GM23338 (cell line): ENCODE results near the gene SLC39A10. TPM values are rescaled to one million over a fixed set of nuclear protein-coding genes. Genes with fewer than 3 reads are reported as not detected.

Source experiments
- ATAC-seq: fragments of 200-7000 bp; cut with Tn5 transposase; 3 replicates; pipeline ENCODE4 v1.9.1; 2020
- DNase-seq: peaks from one replicate; pipeline ENCODE4 v3.0.0-alpha.2; 2015; ENCODE audit warnings: low spot score
- H2AFZ ChIP-seq: fragments of 200-600 bp; sonication (generic); 2 replicates; pipeline ENCODE4 v1.8.0; 2016; ENCODE audit warnings: antibody characterized with exemption, mild to moderate bottlenecking, moderate library complexity
- H3F3A ChIP-seq: fragments of 200-600 bp; sonication (generic); replicated peaks from 2 replicates; pipeline ENCODE4 v1.8.0; 2017; ENCODE audit warnings: antibody characterized with exemption, mixed run types, low read depth
- H3K27ac ChIP-seq: fragments of 200-600 bp; sonication (generic); 2 replicates; pipeline ENCODE4 v1.6.1; 2016; ENCODE audit warnings: low read depth
- H3K27me3 ChIP-seq: fragments of 200-600 bp; sonication (generic); 2 replicates; pipeline ENCODE4 v1.8.0; 2016; ENCODE audit warnings: mild to moderate bottlenecking, mixed run types, moderate library complexity; ENCODE audit not compliant: insufficient read depth
- H3K36me3 ChIP-seq: fragments of 200-600 bp; sonication (generic); 2 replicates; pipeline ENCODE4 v1.8.0; 2016; ENCODE audit warnings: mild to moderate bottlenecking; ENCODE audit not compliant: insufficient read depth
- H3K4me1 ChIP-seq: fragments of 200-600 bp; sonication (generic); 2 replicates; pipeline ENCODE4 v1.8.0; 2016; ENCODE audit warnings: mild to moderate bottlenecking, moderate library complexity; ENCODE audit not compliant: insufficient read depth
- H3K4me2 ChIP-seq: fragments of 200-600 bp; sonication (generic); 2 replicates; pipeline ENCODE4 v1.7.1; 2017; ENCODE audit warnings: mixed run types
- H3K4me3 ChIP-seq: fragments of 200-600 bp; sonication (generic); 2 replicates; pipeline ENCODE4 v1.6.1; 2016; ENCODE audit warnings: mixed run types
- H3K79me2 ChIP-seq: fragments of 200-600 bp; sonication (generic); replicated peaks from 2 replicates; pipeline ENCODE4 v1.8.0; 2017; ENCODE audit warnings: mild to moderate bottlenecking; ENCODE audit not compliant: insufficient read depth
- H3K9me2 ChIP-seq: fragments of 200-600 bp; sonication (generic); 2 replicates; pipeline ENCODE4 v1.8.0; 2017; ENCODE audit not compliant: insufficient read depth
- H4K20me1 ChIP-seq: fragments of 200-600 bp; sonication (generic); replicated peaks from 2 replicates; pipeline ENCODE4 v1.8.0; 2017; ENCODE audit warnings: mild to moderate bottlenecking; ENCODE audit not compliant: insufficient read depth
- H3K27ac Mint-ChIP-seq: 2 replicates; pipeline ENCODE4 v1.8.0; 2020; ENCODE audit warnings: inconsistent platforms, mild to moderate bottlenecking, moderate library complexity, mixed read lengths
- H3K27me3 Mint-ChIP-seq: 3 replicates; pipeline ENCODE4 v1.8.0; 2022; ENCODE audit warnings: low read depth, mild to moderate bottlenecking, moderate library complexity, mixed read lengths, inconsistent platforms; ENCODE audit not compliant: insufficient read depth, poor library complexity
- H3K36me3 Mint-ChIP-seq: 3 replicates; pipeline ENCODE4 v1.8.0; 2021; ENCODE audit warnings: low read depth, mild to moderate bottlenecking, inconsistent platforms, moderate library complexity, mixed read lengths
- H3K4me1 Mint-ChIP-seq: 3 replicates; pipeline ENCODE4 v1.8.0; 2020; ENCODE audit warnings: mild to moderate bottlenecking, inconsistent platforms, mixed read lengths
- H3K4me3 Mint-ChIP-seq: 3 replicates; pipeline ENCODE4 v1.8.0; 2021; ENCODE audit warnings: moderate library complexity, mild to moderate bottlenecking, inconsistent platforms, mixed read lengths
- H3K9me3 Mint-ChIP-seq: 3 replicates; pipeline ENCODE4 v1.8.0; 2020; ENCODE audit warnings: moderate library complexity, mild to moderate bottlenecking, inconsistent platforms, mixed read lengths
- EZH2 ChIP-seq: fragments of 200-600 bp; sonication (generic); IDR thresholded peaks from one replicate; pipeline ENCODE4 v1.8.0; 2017; ENCODE audit warnings: antibody characterized with exemption, mild to moderate bottlenecking, low read depth; ENCODE audit not compliant: unreplicated experiment
- EZH2phosphoT487 ChIP-seq: fragments of 200-600 bp; sonication (generic); IDR thresholded peaks from one replicate; pipeline ENCODE4 v1.8.1; 2018; ENCODE audit warnings: antibody characterized with exemption; ENCODE audit not compliant: unreplicated experiment
- JUNB ChIP-seq: IDR thresholded peaks from one replicate; pipeline ENCODE4 v1.6.1; 2016; ENCODE audit warnings: antibody characterized with exemption; ENCODE audit not compliant: unreplicated experiment
- STAT1 ChIP-seq: IDR thresholded peaks from one replicate; pipeline ENCODE4 v1.6.1; 2016; ENCODE audit warnings: antibody characterized with exemption; ENCODE audit not compliant: unreplicated experiment
- ZNF114 ChIP-seq: fragments of 250-450 bp; sonication (Bioruptor Pico); IDR thresholded peaks from 2 replicates; pipeline ENCODE4 v1.5.0; 2020; ENCODE audit warnings: mild to moderate bottlenecking, moderate library complexity
- polyA plus RNA-seq: library from polyadenylated mRNA; unstranded; fragments of >200 nt; fragmentation: Nextera tagmentation; extraction: Ambion mirVana; gene quantifications from 2 replicates; pipeline ENCODE4 v1.2.1, GENCODE V29; 2016
- total RNA-seq: library from RNA; depleted of rRNA; stranded (reverse); fragments of >200 nt; shearing (Covaris generic); gene quantifications from 2 replicates; pipeline ENCODE4 v1.2.3, GENCODE V29; 2014
- TF ChIP-seq, protein P1 (sequence below), 2 experiments: fragments of 200-600 bp in 1 of 2; sonication (generic) in 1 of 2; conservative IDR thresholded peaks; 2 replicates each; pipeline versions ENCODE4 v1.5.1 to v1.6.1; 2016 to 2017; ENCODE audit warnings: antibody characterized with exemption in 2 of 2, low read depth in 2 of 2, mild to moderate bottlenecking in 2 of 2, moderate library complexity in 1 of 2
- TF ChIP-seq, protein P2 (sequence below): IDR thresholded peaks from one replicate; pipeline ENCODE4 v1.6.1; 2018; ENCODE audit warnings: antibody characterized with exemption; ENCODE audit not compliant: unreplicated experiment

Gene SLC39A10
- total and polyA plus RNA-seq, 2 experiments from 2014 or later = 261 to 356 TPM

DNA sequence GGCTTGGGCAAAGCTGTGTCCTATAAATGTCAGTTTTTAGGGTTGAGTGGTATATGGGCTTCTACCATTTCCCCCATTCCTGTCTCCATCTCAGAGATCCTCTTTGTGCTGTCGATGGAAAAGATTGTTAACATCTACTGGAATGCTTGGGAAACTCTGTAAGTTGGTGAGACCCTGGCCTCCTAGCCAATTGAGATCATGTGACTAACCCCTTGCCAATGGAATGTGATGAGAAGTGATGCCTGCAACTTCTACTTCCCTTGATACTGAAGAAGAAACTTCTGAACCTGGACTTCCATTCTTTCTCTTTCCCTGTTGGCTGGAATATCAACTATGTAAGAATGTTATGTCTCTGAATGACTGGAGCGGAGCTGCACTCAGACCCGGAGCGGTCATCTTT lies 14.5 kb downstream of the SLC39A10 start:
- Mint-ChIP-seq H3K9me3 (no peaks in the 10 kb centered on the region), H3K36me3 (peaks cover 9% of the 10 kb centered on the region; the same call in 2 of the 3 replicates), H3K27ac (peak overlapping the region; percentile 64; the same call in 1 of the 2 replicates), H3K27me3 (no peaks in the 10 kb centered on the region), H3K4me3 (no peak overlapping the region), H3K4me1 (peaks cover 20% of the 10 kb centered on the region)
- Histone ChIP-seq H2AFZ (no peak overlapping the region), H3K4me1 (peaks cover 5% of the 10 kb centered on the region), H3K27ac (peak overlapping the region; percentile 48; the same call in 1 of the 2 replicates), H4K20me1 (peaks cover 19% of the 10 kb centered on the region), H3K36me3 (no peaks in the 10 kb centered on the region), H3K4me2 (no peak overlapping the region), H3K4me3 (no peak overlapping the region), H3K9me2 (no peaks in the 10 kb centered on the region), H3K27me3 (no peaks in the 10 kb centered on the region), H3F3A (no peaks in the 10 kb centered on the region), H3K79me2 (peaks cover 98% of the 10 kb centered on the region)
- DNase-seq (peak; percentile 48), ATAC-seq (no peak)
- TF ChIP-seq STAT1 (no peak), EZH2 (no peak)

DNA sequence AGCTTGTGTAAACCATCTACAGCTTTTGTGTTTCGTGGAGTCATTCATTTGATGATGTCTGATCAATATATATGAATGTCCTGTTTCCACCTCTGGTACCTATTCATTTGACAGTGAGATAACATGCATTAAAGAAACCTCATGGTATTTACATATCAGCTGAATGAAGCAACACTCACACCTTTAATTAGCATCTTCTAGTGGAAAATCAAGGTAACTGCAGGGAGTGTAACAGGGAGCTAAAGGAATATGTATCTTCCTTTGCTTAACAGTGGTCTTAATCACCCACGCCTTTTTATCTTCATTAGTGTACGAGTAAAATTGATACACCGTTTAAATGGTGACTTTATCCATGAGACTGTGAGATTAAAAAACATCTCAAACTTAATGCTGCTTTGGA lies 15.6 kb downstream of the SLC39A10 start:
- Histone ChIP-seq H3K4me1 (0 out of 2 replicates have a peak, but pooled peaks cover 3% of the 10 kb centered on the region), H2AFZ (no peak overlapping the region), H3K36me3 (no peaks in the 10 kb centered on the region), H3K27ac (no peak overlapping the region), H3K4me3 (no peak overlapping the region), H4K20me1 (peaks cover 24% of the 10 kb centered on the region), H3K9me2 (no peaks in the 10 kb centered on the region), H3K27me3 (no peaks in the 10 kb centered on the region), H3K4me2 (no peak overlapping the region), H3F3A (no peaks in the 10 kb centered on the region), H3K79me2 (peaks cover 98% of the 10 kb centered on the region)
- Mint-ChIP-seq H3K4me3 (no peak overlapping the region), H3K27ac (no peak overlapping the region), H3K27me3 (no peaks in the 10 kb centered on the region), H3K4me1 (peaks cover 12% of the 10 kb centered on the region), H3K36me3 (peaks cover 16% of the 10 kb centered on the region; the same call in 2 of the 3 replicates), H3K9me3 (no peaks in the 10 kb centered on the region)
- peak; percentile 63 for DNase-seq
- TF ChIP-seq ZNF114 = no peak
- TF ChIP-seq, protein P1, sequence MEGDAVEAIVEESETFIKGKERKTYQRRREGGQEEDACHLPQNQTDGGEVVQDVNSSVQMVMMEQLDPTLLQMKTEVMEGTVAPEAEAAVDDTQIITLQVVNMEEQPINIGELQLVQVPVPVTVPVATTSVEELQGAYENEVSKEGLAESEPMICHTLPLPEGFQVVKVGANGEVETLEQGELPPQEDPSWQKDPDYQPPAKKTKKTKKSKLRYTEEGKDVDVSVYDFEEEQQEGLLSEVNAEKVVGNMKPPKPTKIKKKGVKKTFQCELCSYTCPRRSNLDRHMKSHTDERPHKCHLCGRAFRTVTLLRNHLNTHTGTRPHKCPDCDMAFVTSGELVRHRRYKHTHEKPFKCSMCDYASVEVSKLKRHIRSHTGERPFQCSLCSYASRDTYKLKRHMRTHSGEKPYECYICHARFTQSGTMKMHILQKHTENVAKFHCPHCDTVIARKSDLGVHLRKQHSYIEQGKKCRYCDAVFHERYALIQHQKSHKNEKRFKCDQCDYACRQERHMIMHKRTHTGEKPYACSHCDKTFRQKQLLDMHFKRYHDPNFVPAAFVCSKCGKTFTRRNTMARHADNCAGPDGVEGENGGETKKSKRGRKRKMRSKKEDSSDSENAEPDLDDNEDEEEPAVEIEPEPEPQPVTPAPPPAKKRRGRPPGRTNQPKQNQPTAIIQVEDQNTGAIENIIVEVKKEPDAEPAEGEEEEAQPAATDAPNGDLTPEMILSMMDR (conservative IDR thresholded peaks at IDR 0.05; ENCODE audit: low read depth in 2 of 2) = peak; percentile 39 to 47
- ATAC-seq = peak; percentile 79

DNA sequence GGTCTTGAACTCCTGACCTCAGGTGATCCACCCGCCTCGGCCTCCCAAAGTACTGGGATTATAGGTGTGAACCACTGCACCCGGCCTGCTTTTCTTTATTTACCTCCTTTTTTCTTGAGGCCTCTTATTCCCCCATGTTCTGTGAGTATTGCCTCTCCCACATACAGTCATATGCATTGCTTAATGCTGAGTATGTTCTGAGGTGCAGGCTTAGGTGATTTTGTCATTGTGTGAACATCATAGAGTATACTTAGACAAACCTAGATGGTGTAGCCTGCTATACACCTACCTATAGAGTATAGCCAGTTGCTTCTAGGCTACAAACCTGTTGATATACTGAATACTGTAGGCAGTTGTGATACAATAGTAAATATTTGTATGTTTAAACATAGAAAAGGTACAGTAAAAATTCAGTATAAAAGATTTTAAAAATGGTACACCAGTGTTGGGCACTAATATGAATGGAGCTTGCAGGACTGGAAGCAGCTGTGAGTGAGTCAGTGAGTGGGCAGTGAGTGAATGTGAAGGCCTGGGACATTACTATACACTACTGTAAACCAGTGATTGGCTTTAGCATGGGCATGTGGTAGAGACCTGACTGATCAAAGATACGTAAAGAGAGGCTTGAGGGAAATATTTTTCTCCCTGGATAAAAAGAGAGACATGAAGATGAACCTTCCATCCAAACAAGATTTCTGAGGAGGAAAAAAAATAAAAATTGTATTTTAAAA lies 17.6 kb downstream of the SLC39A10 start:
- H2AFZ ChIP-seq = no peak overlapping the region
- no peaks in the 10 kb centered on the region for H3K27me3 Mint-ChIP-seq
- 0 out of 2 replicates have a peak, but pooled peaks cover 3% of the 10 kb centered on the region for H3K4me1 ChIP-seq
- H3K4me3 ChIP-seq = no peak overlapping the region
- no peaks in the 10 kb centered on the region for H3K9me2 ChIP-seq
- H3K9me3 Mint-ChIP-seq = no peaks in the 10 kb centered on the region
- no peak overlapping the region for H3K4me2 ChIP-seq
- H3K36me3 Mint-ChIP-seq = peaks cover 16% of the 10 kb centered on the region; the same call in 2 of the 3 replicates
- ATAC-seq (no peak), DNase-seq (no peak)
- peaks cover 12% of the 10 kb centered on the region for H3K4me1 Mint-ChIP-seq
- no peaks in the 10 kb centered on the region for H3K36me3 ChIP-seq
- no peaks in the 10 kb centered on the region for H3K27me3 ChIP-seq
- H3K27ac ChIP-seq = no peak overlapping the region
- no peak overlapping the region; the same call in 1 of the 2 replicates for H3K27ac Mint-ChIP-seq
- no peak overlapping the region for H3K4me3 Mint-ChIP-seq
- H3K79me2 ChIP-seq = peaks cover 98% of the 10 kb centered on the region
- H4K20me1 ChIP-seq = peaks cover 17% of the 10 kb centered on the region
- H3F3A ChIP-seq = no peaks in the 10 kb centered on the region
- TF ChIP-seq, protein P1 (conservative IDR thresholded peaks at IDR 0.05; ENCODE audit: low read depth in 2 of 2) = no peak
- TF ChIP-seq EZH2phosphoT487 = no peak
- TF ChIP-seq, protein P2, sequence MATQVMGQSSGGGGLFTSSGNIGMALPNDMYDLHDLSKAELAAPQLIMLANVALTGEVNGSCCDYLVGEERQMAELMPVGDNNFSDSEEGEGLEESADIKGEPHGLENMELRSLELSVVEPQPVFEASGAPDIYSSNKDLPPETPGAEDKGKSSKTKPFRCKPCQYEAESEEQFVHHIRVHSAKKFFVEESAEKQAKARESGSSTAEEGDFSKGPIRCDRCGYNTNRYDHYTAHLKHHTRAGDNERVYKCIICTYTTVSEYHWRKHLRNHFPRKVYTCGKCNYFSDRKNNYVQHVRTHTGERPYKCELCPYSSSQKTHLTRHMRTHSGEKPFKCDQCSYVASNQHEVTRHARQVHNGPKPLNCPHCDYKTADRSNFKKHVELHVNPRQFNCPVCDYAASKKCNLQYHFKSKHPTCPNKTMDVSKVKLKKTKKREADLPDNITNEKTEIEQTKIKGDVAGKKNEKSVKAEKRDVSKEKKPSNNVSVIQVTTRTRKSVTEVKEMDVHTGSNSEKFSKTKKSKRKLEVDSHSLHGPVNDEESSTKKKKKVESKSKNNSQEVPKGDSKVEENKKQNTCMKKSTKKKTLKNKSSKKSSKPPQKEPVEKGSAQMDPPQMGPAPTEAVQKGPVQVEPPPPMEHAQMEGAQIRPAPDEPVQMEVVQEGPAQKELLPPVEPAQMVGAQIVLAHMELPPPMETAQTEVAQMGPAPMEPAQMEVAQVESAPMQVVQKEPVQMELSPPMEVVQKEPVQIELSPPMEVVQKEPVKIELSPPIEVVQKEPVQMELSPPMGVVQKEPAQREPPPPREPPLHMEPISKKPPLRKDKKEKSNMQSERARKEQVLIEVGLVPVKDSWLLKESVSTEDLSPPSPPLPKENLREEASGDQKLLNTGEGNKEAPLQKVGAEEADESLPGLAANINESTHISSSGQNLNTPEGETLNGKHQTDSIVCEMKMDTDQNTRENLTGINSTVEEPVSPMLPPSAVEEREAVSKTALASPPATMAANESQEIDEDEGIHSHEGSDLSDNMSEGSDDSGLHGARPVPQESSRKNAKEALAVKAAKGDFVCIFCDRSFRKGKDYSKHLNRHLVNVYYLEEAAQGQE = no peak
- no peak for TF ChIP-seq JUNB
